Activated T-cell treated with anti-CD3 and anti-CD28 coated beads, Interleukin-2, amount 50 U/mL, for 4 hours (primary cell): Measurements from ENCODE around the gene EGR2. TPM values are rescaled to one million over a fixed set of nuclear protein-coding genes. Genes with fewer than 3 reads are reported as not detected.
"Not testable (repeated sequence)": the region's sequence is repeated elsewhere in the genome, so short reads cannot be mapped to it uniquely, and the experiment has no call there.

Experiments
- ATAC-seq, 2 donors: fragments of 200-7000 bp; cut with Tn5 transposase; one replicate each; pipeline ENCODE4 v1.10.0; 2021
- DNase-seq: peaks from one replicate; pipeline ENCODE4 v3.0.0-alpha.2; 2020
- H3K27me3 Mint-ChIP-seq: one replicate; pipeline ENCODE4 v1.8.0; 2021; ENCODE audit warnings: low read depth, mixed read lengths
- H3K36me3 Mint-ChIP-seq: one replicate; pipeline ENCODE4 v1.8.0; 2022; ENCODE audit warnings: mixed read lengths; ENCODE audit not compliant: insufficient read depth
- H3K4me1 Mint-ChIP-seq: one replicate; pipeline ENCODE4 v1.8.0; 2021; ENCODE audit warnings: low read depth, mixed read lengths
- H3K4me3 Mint-ChIP-seq: one replicate; pipeline ENCODE4 v1.8.0; 2021; ENCODE audit warnings: mild to moderate bottlenecking, moderate library complexity, mixed read lengths
- H3K9me3 Mint-ChIP-seq: one replicate; pipeline ENCODE4 v1.8.0; 2021; ENCODE audit warnings: mixed read lengths
- total RNA-seq, 3 donors: library from RNA; stranded (reverse); gene quantifications; one replicate each; pipeline ENCODE4 v1.2.1, GENCODE V29; 2021

Gene EGR2
- total RNA-seq, 3 donors from 2014 or later: 83.3 to 121 (median 99.5) TPM

DNA sequence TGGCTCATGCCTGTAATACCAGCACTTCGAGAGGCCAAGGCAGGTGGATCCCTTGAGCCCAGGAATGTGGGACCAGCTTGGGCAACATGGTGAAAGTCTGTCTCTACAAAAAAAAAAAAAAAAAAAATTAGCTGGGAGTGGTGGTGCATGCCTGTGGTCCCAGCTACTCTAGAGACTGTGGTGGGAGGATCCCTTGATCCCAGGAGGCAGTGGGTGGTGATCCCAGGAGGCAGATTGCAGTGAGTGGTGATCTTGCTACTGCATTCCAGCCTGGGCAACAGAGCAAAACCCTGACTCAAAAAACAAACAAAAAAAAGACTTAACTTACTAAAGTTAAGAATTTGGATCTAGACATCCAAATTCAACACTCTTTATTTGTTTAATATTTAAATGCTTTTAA is 21.9 kb downstream of the EGR2 start:
- H3K27me3 Mint-ChIP-seq: peaks cover 11% of the 10 kb centered on the region

DNA sequence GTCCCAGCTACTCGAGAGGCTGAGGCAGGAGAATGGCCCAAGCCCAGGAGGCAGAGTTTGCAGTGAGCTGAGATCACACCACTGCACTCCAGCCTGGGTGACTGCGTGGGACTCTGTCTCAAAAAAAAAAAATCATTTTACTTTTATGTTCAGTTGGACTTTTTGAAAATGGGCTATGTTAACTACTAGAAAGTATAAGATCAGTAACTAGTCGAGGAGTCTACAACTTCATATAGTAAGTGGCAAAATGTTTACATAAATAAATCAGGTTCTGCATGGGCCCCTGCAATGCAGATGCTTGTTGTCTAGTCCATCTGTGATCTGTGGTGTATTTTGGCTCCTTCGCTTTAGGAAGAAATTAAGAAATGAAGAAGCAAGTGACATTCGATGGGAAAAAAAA is 23.9 kb downstream of the EGR2 start:
- Mint-ChIP-seq H3K4me3 (no peak overlapping the region), H3K36me3 (no peaks in the 10 kb centered on the region), H3K9me3 (no peaks in the 10 kb centered on the region), H3K4me1 (no peaks in the 10 kb centered on the region), H3K27me3 (peaks cover 7% of the 10 kb centered on the region)
- ATAC-seq (no peak), DNase-seq (no peak)

More for the DNA sequence above, 21.9 kb downstream of the EGR2 start:
- H3K4me3 Mint-ChIP-seq: no peak overlapping the region
- H3K9me3 Mint-ChIP-seq: no peaks in the 10 kb centered on the region
- ATAC-seq (no peak), DNase-seq (no peak)
- H3K36me3 Mint-ChIP-seq: no peaks in the 10 kb centered on the region
- H3K4me1 Mint-ChIP-seq: no peaks in the 10 kb centered on the region

DNA sequence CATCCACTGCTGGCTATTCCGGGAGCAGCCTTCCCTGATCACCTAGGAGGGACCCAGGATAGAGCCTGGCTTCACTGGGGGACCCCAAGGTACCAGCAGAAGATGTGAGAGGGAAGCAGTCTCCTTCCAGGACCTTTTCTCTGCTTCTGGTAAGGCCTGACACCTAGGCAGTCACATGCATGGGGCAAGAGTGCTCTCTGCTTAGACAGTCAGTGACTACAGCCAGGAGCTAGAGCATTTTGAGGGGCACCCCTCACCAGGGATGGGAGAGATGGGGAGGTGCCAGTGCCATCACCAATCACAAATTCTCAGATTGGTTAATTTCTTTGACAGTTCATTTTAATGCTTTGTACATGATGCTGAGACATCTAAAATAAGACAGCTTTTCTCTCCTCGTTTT is 25.6 kb downstream of the EGR2 start:
- no peak for DNase-seq
- H3K4me1 Mint-ChIP-seq: no peaks in the 10 kb centered on the region
- H3K36me3 Mint-ChIP-seq: no peaks in the 10 kb centered on the region
- no peak overlapping the region for H3K4me3 Mint-ChIP-seq
- peaks cover 3% of the 10 kb centered on the region for H3K27me3 Mint-ChIP-seq
- ATAC-seq: no peak
- no peaks in the 10 kb centered on the region for H3K9me3 Mint-ChIP-seq

DNA sequence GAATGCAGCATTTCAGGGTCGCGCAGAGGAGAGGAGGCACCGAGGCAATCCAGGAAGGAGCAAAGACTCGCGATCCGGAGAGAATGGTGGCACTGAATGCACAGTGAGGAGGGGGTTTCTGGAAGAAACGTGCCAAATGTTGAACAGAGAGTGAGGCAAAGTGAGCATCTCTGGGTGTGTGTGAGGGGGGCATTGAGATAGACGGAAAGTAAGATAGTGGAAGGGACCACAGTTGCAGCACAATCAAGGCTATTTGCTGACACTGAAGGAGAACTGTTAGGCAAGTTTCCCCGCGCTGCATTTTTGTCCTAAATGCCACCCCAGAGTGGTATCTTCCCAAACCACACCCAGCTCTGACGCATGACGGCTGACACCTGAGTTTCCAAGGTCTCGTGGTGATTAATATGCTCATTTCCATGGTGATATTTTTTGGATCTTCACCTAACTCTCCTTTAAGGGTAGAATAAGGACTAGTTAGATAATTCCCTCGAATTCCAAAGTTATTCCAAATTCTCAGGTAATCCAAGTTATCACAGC is 26.1 kb downstream of the EGR2 start:
- peaks cover 2% of the 10 kb centered on the region for H3K27me3 Mint-ChIP-seq
- no peak for DNase-seq
- no peaks in the 10 kb centered on the region for H3K4me1 Mint-ChIP-seq
- H3K36me3 Mint-ChIP-seq: no peaks in the 10 kb centered on the region
- ATAC-seq: no peak
- no peak overlapping the region for H3K4me3 Mint-ChIP-seq
- H3K9me3 Mint-ChIP-seq: peaks cover 3% of the 10 kb centered on the region

DNA sequence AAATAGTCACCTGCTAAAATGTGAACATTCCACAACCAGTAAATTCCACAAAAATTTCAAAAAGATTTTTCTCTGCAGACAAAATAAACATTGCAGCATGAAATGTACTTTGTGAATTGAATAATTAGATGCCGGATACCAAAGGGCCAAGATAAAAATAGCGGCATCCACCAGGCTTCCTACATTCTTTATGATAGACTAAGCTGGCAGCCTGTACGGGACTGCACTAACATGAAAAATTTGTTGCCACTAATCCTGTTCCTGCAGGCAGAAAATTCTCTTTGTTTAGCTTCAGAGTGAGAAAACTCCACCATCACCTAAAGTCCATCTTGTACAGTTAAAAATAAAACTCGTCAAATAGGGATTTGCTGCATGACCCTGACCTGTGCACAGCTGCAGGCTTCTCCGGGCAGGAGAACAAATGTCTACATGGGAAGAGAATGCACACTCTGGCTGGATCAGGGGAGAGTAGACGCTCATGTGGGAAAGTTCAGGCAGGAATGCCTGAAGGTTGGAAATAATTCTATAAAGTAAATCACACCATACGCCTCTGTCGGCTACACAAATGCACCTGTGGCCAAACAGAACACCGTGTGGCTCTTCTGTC is 27.2 kb downstream of the EGR2 start:
- ATAC-seq (no peak), DNase-seq (no peak)
- Mint-ChIP-seq H3K9me3 (peaks cover 11% of the 10 kb centered on the region), H3K4me1 (no peaks in the 10 kb centered on the region), H3K4me3 (no peak overlapping the region), H3K36me3 (no peaks in the 10 kb centered on the region), H3K27me3 (no peaks in the 10 kb centered on the region)

DNA sequence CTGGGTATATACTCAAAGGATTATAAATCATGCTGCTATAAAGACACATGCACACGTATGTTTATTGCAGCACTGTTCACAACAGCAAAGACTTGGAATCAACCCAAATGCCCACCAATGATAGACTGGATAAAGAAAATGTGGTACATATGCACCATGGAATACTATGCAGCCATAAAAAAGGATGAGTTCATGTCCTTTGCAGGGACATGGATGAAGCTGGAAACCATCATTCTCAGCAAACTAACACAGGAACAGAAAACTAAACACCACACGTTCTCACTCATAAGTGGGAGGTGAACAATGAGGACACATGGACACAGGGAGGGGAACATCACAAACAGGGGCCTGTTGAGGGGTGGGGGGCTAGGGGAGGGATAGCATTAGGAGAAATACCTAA is 27.9 kb downstream of the EGR2 start:
- not testable (repeated sequence) for DNase-seq, H3K27me3 Mint-ChIP-seq, ATAC-seq, H3K4me1 Mint-ChIP-seq, H3K36me3 Mint-ChIP-seq, H3K4me3 Mint-ChIP-seq
- peaks cover 11% of the 10 kb centered on the region for H3K9me3 Mint-ChIP-seq

DNA sequence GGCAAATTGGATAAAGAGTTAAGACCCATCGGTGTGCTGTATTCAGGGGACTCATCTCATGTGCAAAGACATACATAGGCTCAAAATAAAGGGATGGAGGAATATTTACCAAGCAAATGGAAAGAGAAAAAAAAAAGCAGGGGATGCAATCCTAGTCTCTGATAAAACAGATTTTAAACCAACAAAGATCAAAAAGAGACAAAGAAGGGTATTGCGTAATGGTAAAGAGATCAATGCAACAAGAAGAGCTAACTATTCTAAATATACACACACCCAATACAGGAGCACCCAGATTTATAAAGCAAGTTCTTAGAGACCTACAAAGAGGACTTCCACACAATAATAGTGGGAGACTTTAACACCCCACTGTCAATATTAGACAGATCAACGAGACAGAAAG is 31.6 kb downstream of the EGR2 start:
- not testable (repeated sequence) for H3K4me3 Mint-ChIP-seq, H3K27me3 Mint-ChIP-seq, ATAC-seq, H3K36me3 Mint-ChIP-seq, DNase-seq
- peaks cover 13% of the 10 kb centered on the region for H3K4me1 Mint-ChIP-seq
- H3K9me3 Mint-ChIP-seq: peaks cover 11% of the 10 kb centered on the region

DNA sequence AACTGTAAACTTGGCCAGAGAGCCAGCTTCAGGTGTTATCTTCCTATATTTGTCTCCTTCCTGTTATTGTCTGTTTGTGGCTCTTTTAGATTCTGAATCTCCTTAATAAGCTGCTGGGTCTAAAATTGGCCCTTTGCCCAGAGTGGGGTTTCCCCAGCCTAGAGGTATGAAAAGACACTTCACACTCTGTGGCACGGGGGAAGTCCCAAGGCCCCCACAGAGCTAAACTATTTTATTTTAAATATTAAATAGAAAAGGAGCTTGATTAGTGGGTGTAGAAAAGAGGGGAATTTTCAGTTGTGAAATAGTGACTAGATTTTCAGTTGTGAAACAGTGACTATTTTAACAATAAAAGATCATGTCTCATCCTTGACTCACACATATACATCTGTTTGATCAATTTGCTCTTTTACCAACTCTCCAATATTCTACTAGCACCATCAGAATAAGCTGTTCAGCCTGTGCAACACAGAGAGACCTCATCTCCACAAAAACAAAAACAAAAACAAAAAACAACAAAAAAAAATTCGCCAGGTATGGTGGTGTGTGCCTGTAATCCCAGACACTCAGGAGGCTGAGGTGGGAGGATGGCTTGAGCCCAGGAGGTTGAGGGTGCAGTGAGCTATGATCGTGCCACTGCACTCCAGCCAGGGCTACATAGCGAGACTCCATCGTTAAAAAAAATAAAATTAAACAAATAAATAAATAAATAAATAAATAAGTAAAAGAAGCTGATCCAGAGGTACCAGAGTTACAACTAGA is 36.5 kb downstream of the EGR2 start:
- Mint-ChIP-seq H3K27me3 (no peaks in the 10 kb centered on the region), H3K4me1 (peaks cover 32% of the 10 kb centered on the region)

DNA sequence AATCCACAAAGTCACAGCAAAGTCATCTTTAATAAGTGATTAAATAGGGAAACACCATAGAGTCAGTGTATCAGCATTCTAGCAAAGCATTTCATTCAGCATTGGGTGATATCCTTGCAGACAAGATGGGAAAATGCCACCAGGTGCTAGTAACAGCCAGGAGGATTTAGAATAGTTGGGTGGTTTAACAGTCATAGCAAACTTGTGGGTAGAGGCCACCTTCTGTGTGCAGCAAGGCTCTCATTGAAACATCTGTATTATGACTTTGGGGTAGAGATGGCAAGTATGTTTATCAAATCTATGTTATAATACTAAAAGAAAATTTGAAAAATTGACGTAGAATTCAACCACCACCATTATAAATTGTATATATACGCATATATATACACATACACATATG is 38.0 kb downstream of the EGR2 start:
- Mint-ChIP-seq H3K9me3 (no peaks in the 10 kb centered on the region), H3K36me3 (no peaks in the 10 kb centered on the region), H3K4me1 (peaks cover 32% of the 10 kb centered on the region), H3K27me3 (no peaks in the 10 kb centered on the region), H3K4me3 (no peak overlapping the region)
- ATAC-seq (peak; percentile 25 to 46), DNase-seq (no peak)

More for the DNA sequence above, 36.5 kb downstream of the EGR2 start:
- Mint-ChIP-seq H3K36me3 (no peaks in the 10 kb centered on the region), H3K4me3 (peak overlapping the region; percentile 47), H3K9me3 (peaks cover 4% of the 10 kb centered on the region)
- ATAC-seq: peak; percentile 92 to 94
- peak; percentile 86 for DNase-seq

DNA sequence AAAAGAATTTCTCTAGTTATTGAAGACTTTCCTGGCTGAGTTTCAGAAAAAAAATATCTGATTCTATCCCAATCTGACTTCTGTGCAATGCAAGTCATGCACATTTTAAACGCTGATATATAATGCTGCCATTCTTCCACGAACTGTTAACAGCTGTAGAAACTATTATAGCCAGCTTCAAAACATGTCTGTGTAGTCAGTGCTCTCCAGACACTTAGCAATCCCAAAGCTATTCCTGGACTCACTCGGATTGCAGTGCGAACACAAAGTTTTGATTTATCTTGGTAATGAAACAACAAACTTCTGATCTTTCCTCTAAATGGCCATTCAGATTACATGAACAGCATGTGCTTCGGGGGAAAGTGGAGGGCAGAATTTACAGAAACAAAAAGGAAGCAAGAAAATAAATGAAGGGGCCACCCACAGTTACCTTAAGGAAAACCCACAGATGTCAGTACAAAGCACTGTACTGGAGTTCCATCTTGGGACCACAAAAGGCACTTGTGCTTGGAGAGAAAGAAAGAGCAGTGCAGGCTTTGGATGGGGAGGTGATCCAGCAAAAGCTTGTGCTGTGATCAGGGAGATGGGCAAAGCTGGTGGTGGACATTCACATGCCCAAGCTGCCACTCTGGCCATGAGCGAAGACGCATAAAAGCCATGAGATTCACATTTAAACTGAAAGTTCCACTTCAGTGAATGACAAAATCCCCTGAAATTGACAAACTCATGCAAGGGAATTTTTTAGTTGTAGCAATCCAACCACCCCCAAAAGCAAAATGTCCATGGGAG is 43.8 kb downstream of the EGR2 start:
- Mint-ChIP-seq H3K36me3 (no peaks in the 10 kb centered on the region), H3K9me3 (no peaks in the 10 kb centered on the region), H3K4me3 (no peak overlapping the region), H3K27me3 (no peaks in the 10 kb centered on the region), H3K4me1 (peaks cover 8% of the 10 kb centered on the region)
- DNase-seq (no peak), ATAC-seq (no peak)

DNA sequence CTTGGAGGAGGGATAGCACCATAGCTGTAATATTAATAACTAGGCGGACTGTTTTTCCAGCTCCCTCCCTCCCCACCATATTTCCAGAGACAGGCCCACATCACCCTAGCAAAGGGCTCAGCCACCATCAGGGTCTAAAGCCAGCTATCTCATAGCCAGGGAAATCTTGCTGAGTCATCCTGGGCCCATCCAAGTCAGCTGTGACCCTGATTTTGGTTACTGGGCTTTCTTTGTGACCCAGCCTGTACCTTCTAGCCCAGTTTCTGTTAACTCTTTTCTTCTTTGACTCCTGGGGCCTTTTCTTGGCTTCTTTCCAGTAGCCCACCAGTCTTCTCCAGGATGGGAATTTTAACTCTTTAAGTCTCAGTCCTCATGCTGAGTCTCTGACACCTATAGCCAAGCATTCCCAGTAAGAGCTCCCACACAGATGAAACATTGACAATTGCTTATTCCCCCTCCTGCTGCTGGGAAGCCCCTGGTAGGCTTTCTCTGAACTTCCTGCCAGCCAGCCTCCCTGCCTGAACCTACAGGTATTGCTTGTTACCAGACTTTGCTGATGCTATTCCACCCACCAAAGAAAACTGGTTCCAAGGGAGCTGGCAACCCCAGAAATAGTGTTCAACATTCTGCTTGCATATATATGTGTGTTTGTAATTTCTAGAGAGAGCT is 46.5 kb downstream of the EGR2 start:
- H3K9me3 Mint-ChIP-seq: no peaks in the 10 kb centered on the region
- no peaks in the 10 kb centered on the region for H3K36me3 Mint-ChIP-seq
- H3K4me1 Mint-ChIP-seq: peaks cover 14% of the 10 kb centered on the region
- H3K27me3 Mint-ChIP-seq: no peaks in the 10 kb centered on the region
- ATAC-seq: no peak
- DNase-seq: no peak
- no peak overlapping the region for H3K4me3 Mint-ChIP-seq

DNA sequence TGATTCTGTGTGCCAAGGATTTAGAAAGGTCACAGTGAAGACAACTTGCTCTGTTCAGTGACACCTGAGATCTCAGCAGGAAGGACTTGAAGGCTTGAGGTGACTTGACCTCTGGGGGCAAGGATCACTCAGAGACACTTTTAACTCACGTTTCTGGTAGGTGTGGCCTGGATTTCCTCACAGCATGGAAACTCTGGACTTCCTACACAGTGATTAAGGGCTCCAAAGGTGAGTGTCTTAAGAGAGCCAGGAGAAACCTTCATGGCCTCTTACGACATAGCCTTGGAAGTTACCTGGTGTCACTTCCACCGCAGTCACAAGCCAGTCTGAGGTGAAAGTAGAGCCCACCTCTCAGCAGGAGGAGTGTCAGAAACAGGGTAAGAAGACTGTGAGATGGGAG is 49.8 kb downstream of the EGR2 start:
- DNase-seq: no peak
- no peaks in the 10 kb centered on the region for H3K27me3 Mint-ChIP-seq
- peaks cover 13% of the 10 kb centered on the region for H3K4me1 Mint-ChIP-seq
- no peak overlapping the region for H3K4me3 Mint-ChIP-seq
- H3K9me3 Mint-ChIP-seq: no peaks in the 10 kb centered on the region
- ATAC-seq: no peak
- no peaks in the 10 kb centered on the region for H3K36me3 Mint-ChIP-seq

DNA sequence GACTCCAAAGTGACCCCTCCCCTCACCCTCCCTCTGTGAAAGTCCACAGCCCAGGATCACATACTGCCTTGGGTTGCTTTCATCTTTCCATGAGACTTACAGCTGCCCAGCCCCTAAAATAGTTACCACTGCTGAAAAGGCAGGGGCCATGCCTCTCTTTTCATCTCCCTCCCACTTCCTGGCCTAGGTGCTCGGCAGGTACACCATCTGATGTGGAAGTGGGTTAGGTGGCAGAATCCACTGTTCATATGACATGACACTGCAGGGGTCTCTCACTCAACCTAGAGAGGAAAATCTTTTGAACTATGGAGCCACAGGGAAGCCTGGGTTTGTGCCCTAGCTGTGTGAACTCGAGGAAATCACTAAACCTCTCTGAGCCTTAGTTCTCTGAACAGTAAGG is 50.4 kb downstream of the EGR2 start:
- H3K9me3 Mint-ChIP-seq: no peaks in the 10 kb centered on the region
- ATAC-seq (no peak), DNase-seq (no peak)
- no peak overlapping the region for H3K4me3 Mint-ChIP-seq
- H3K4me1 Mint-ChIP-seq: peaks cover 17% of the 10 kb centered on the region
- no peaks in the 10 kb centered on the region for H3K27me3 Mint-ChIP-seq
- no peaks in the 10 kb centered on the region for H3K36me3 Mint-ChIP-seq

DNA sequence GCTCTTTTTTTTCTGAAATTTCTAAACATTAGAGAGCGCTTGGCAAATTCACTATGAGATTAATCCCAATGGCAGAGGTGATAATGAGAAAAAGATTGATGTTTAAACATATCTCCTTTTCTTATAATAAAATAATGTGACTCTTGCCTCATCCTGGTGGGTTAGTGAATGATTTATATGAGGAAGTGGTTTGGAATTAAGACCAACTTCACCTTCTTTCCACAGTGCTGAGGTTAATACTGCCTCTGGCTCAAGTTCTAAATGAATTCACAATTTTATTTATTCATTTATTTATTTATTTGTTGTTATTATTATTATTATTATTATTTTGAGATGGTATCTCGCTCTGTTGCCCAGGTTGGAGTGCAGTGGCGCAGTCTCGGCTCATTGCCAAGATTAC is 52.2 kb downstream of the EGR2 start:
- Mint-ChIP-seq H3K9me3 (no peaks in the 10 kb centered on the region), H3K36me3 (no peaks in the 10 kb centered on the region), H3K4me1 (peaks cover 12% of the 10 kb centered on the region), H3K27me3 (no peaks in the 10 kb centered on the region), H3K4me3 (no peak overlapping the region)
- DNase-seq (no peak), ATAC-seq (no peak)
